NCI-H82 (cell line): ENCODE results near the gene SLC26A8.
A peak's percentile ranks its signal among the peaks of the same experiment; 100 is the strongest.
"Not testable (repeated sequence)": the region's sequence is repeated elsewhere in the genome, so short reads cannot be mapped to it uniquely, and the experiment has no call there.

Experiments used
- DNase-seq: peaks from one replicate; lab custom pipeline; 2025; lab: John Stamatoyannopoulos, UW

Gene SLC26A8

DNA sequence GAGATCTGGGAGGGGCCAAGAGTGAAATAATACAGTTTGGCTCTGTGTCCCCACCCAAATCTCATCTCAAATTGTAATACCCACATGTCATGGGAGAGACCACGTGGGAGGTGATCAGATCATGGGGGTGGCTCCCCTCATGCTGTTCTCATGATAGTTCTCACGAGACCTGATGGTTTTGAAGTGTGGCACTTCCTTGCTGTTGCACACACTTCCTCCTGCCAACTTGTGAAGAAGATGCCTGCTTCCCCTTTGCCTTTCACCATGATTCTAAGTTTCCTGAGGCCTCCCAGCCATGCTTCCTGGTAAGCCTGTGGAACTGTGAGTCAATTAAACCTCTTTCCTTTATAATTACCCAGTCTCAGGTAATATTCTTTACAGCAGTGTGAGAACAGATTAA, 114.9 kb downstream of the SLC26A8 start:
- not testable (repeated sequence) for DNase-seq

- DNase-seq: not testable (repeated sequence)
Measured at GRCh38 chr6:35908753-35909401, 115.6 kb downstream of the SLC26A8 start.

DNA sequence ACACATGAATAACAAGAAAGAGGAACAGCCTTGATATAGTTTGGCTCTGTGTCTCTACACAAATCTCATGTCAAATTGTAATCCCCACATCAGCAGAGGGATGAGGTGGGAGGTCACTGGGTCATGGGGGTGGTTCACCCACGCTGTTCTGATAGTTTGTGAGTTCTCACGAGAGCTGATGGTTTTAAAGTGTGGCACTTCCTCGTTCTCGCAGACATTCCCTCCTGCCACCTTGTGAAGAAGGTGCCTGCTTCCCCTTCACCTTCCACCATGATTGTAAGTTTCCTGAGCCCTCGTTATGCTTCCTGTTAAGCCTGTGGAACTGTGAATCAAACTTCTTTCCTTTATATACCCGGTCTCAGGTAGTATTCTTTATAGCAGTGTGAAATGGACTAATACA, 116.7 kb downstream of the SLC26A8 start:
- no peak for DNase-seq

- DNase-seq: no peak
Measured at GRCh38 chr6:35906499-35906846, 118.0 kb downstream of the SLC26A8 start.

GRCh38 chr6:35905841-35906498, 118.5 kb downstream of the SLC26A8 start:
- DNase-seq: peak; percentile 81

DNA sequence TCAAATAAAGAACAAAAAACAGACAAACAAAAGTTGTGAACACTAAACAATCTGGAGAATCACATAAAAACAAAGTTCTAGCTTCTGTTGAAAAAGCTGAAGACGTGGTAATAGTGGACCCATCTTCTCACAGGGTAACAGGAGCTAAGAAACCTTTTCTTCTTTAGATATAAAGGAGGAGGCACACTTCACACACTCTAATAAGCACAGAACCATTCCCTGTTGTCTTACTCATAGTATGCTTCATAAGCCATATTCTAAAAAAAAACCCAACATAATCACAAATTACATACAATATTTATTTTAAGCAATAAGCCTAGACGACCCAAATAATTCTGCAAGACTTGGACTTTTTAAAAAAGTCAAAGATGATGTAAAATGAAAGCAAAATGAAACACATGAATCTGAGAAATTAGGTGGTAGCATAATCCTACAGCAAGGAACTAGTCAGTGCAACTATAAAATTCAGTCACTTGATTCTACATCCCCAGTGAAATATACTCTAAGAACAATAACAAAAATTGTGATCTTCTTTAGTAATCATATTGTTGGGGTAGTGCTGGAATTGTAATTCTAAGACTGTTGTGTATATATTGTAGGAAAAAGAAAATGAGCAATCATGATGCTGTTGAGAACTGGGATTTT, 119.2 kb downstream of the SLC26A8 start:
- DNase-seq: no peak

DNA sequence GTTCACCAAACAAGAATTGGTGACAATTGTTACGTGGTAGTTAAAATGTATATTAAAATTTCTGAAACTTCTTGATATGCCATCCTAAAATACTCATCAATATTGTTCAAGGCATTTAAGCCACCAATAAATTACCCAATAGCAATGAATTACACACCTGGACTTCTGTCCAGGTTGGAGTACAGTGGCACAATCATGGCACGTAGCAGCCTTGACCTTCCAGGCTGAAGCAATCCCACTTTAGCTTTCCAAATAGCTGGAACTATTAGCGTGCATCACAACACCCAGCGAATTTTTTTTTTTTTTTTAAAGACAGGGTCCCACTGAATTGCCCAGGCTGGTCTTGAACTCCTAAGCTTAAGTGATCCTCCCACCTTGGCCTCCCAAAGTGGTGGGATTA, 120.8 kb downstream of the SLC26A8 start:
- DNase-seq: no peak

- no peak for DNase-seq
Measured at GRCh38 chr6:35900448-35900847, 124.0 kb downstream of the SLC26A8 start.

- no peak for DNase-seq
Measured at GRCh38 chr6:35898003-35898402, 126.4 kb downstream of the SLC26A8 start.

DNA sequence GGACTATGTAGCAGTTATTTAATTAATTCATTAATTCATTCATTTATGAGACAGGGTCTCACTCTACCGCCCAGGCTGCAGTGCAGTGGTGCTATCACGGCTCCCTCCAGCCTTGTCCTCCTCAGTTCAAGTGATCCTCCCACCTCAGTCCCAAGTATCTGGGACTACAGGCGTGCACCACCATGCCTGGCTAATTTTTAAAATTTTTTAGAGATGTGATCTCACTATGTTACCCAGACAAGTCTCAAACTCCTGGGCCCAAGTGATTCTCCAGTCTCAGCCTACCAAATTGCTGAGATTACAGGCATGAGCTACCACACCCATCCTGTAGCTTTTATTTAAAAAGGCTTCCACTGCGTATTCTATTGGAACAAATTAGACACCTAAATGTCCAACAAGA, 127.0 kb downstream of the SLC26A8 start:
- DNase-seq: no peak

DNA sequence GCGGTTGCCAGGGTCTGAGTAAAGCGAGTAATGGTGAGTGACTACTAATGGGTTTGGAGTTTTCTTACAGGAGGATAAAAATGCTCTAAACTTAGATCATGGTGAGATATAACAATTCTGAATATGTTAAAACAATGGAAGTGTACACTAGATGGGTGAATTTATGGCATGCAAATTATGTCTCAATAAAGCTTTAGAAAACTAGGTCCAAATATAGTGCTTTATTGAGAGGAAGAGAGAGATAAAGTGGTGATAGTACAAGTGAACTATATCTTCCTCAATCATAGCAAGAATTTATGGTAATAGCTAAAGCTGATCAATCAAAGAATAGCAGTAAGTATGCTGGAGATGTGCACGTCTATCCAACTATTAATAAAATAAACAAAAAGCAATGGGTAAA, 127.4 kb downstream of the SLC26A8 start:
- DNase-seq: no peak

- no peak for DNase-seq
Measured at GRCh38 chr6:35896228-35896627, 128.2 kb downstream of the SLC26A8 start.

- DNase-seq: no peak
Measured at GRCh38 chr6:35895560-35895959, 128.9 kb downstream of the SLC26A8 start.

DNA sequence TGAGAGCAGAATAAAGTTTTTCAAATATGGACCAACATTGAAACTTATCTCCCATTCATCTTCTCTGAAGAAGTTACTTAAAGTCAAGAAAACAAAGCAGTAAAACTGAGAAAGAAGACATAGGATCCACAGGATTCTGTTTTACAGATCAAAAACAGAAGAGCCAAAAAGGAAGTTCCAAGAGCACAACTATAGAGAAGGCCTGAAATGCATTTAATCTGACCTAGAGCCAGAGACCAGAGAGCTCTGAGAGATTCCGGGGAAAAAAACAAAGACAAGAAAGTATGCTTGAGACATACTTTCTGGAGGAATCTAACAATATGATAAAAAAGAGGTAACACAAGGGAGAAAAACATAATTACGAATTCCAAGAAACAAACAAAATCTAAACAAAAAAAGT, 129.7 kb downstream of the SLC26A8 start:
- no peak for DNase-seq
